HT1080 (cell line): ENCODE measurements around the gene ABCA2. TPM values are rescaled to one million over a fixed set of nuclear protein-coding genes. Genes with fewer than 3 reads are reported as not detected.
"Not testable (repeated sequence)": the region's sequence is repeated elsewhere in the genome, so short reads cannot be mapped to it uniquely, and the experiment has no call there.

Experiments used
- DNase-seq: peaks from one replicate; pipeline ENCODE4 v3.0.0-alpha.2; 2015; ENCODE audit warnings: low read depth
- total RNA-seq: library from RNA; depleted of rRNA; stranded (reverse); fragments of >200 nt; shearing (Covaris generic); gene quantifications from 2 replicates; pipeline ENCODE4 v1.2.3, GENCODE V29; 2014

ABCA2 gene
- total RNA-seq, 1 experiment from 2014 or later = 7.5 TPM

- no peak for DNase-seq
Observed at GRCh38 chr9:137048655-137049543, 20.9 kb upstream of the ABCA2 start.

- peak; percentile 74 for DNase-seq
Observed at GRCh38 chr9:137046088-137046787, 18.2 kb upstream of the ABCA2 start, which contains the start of gene NPDC1. NPDC1 (minus strand) TSS chr9:137046177; CDS start chr9:137045989, 188 bp downstream.

GRCh38 chr9:137045294-137046087, 17.5 kb upstream of the ABCA2 start:
- no peak for DNase-seq

DNA sequence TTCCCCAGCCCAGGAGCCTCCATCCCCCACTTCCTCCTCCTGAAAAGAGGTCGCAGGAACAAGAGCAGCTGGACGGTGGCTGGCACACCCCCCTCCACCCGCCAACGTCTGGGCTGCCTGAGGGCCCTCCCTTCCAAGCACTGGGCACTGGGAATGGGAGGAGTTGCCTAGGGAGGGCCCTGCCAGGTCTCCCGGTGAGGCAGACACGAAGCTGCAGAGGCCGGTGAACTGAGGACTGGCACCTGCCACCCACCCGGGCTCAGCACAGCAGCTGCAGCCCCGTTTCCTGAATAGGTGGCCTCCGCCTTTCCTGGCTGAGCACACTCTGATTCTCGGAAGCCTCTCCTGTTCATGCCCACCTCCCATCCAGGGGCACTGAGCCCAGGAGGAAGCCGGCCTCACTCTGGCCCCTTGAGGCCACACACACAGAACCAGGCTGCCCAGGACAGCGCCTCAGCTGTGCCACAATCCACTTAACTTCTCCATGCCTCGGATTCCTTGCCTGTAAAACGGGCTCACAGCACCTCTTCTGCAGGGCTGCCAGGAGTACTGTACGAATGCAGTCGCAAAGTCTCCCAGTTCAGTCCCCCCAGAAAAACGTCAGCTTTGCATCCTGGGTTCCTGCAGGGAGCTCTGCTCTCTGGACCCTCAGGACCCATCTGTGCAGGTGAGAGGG, 16.6 kb upstream of the ABCA2 start:
- DNase-seq = no peak

GRCh38 chr9:137044037-137044436, 16.0 kb upstream of the ABCA2 start:
- DNase-seq = no peak

DNA sequence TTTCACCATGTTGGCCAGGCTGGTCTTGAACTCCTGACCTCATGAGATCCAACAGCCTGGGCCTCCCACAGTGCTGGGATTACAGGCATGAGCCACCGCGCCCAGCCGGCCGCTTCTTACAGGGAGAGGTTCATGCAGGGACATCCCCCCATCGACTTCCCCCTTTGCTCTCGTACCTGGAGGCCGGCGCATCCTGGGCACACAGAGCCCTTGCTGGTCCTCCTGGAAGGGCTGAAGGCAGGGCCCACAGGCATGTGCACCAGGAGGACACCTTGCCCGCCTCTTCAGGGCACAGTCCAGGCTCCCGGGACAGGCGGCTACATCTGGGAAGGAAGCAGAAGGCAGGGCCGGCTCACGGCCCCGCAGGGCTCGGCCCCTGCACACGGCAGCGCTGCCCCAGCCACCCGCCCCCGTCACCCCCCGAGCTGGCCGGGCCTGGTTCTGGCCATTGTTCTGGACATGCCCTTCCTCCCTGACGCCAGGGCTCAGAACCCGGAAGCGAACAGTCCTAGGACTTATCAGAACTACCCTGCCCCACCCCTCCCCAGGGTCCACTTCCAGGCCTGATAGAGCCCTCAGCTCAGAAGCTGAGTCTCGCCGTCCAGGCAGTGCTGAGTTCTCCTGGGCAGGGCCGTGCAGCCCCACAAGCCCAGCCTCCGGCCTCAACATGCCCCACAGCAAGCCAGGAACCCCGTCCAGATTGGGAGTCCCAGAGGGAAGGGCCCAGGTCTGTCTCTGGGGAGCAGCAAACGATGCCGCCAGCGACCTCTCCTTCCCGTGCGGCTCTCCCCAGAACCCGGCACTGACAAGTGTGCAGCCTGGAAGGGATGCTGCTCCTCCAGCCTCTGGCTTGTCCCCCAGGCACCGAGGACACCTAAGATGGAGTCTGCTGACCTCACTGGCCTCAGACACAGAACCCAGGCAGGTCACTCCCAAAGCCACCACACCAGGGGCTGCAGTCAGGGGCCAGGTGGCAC, 15.0 kb upstream of the ABCA2 start:
- DNase-seq = no peak

GRCh38 chr9:137041124-137041523, 13.1 kb upstream of the ABCA2 start:
- DNase-seq = no peak

- DNase-seq = no peak
Observed at GRCh38 chr9:137040568-137040967, 12.5 kb upstream of the ABCA2 start.

- no peak for DNase-seq
Observed at GRCh38 chr9:137039611-137040366, 11.8 kb upstream of the ABCA2 start.

- no peak for DNase-seq
Observed at GRCh38 chr9:137038916-137039315, 10.9 kb upstream of the ABCA2 start.

GRCh38 chr9:137037483-137037882, 9.4 kb upstream of the ABCA2 start:
- DNase-seq = no peak

- DNase-seq = no peak
Observed at GRCh38 chr9:137037035-137037434, 9.0 kb upstream of the ABCA2 start.

GRCh38 chr9:137035937-137036336, 7.9 kb upstream of the ABCA2 start:
- DNase-seq = no peak

GRCh38 chr9:137035507-137035834, 7.4 kb upstream of the ABCA2 start:
- DNase-seq = no peak

DNA sequence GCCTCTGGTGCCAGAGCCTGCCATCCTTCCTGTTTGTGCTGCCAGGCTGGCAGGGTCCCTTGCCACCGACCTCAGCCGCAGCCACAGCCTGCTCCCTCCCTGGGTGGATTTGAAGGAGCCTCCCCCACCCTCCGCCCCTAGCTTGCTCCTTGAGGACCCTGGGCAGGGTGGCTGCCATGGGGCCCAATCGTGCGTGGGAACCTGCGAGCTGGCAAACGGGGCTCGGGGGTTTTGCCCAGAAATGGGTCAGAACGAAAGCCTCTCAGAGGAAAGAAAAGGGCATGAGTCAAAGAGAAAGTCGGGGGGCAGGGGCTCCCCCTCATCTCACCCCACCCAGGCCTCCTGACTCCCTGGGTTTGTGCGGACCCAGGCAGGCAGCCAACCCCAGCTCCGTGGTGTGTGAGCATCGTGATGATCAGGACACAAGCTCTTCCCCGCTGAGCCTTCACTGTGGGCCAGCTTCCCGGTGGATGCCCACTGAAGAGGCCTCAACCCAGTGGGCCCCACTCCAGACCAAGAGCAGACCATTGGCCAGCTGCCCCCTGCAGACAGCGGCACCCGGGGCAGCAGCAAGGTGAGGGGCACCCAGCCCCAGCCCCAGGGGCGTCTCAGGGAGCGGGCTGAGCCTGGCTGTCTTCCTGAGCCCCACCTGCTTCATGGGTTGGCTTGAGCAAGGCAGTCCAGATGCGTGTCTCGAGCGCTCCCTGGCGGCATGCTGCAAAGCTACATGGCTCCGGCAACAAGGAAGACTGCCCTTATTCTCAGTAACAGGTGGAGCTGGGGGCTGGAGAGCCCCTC, 6.9 kb upstream of the ABCA2 start:
- peak; percentile 70 for DNase-seq

DNA sequence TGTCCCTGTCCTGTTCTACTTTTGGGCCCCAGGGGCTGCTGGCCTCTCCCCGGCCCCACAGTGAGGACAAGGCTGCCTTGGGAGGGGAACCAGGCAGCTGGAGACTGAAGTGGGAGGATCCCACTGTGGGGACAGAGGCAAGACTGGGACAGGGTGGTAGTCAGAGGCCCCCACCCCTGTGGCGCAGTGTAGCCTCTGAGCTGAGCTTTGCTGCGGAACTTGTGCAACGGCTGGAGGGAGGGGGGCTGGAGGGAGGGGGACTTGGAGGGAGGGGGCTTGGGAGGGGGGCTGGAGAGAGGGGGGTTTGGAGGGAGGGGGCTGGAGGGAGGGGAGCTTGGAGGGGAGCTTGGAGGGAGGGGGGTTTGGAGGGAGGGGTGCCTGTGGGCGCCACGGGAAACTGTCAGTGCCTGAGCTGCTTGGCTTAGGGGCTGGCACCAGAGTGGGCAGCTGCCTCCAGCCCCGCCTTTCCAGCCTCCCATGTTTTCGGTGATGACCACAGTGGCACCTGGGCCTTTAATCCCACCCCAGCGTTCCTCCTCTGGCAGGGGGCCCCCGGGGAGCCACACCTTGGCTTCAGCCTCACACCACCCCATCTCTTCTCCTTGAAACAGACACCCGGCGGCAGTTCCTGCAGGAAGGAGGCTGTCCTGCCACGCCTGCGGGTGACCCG, 6.1 kb upstream of the ABCA2 start:
- DNase-seq = no peak

DNA sequence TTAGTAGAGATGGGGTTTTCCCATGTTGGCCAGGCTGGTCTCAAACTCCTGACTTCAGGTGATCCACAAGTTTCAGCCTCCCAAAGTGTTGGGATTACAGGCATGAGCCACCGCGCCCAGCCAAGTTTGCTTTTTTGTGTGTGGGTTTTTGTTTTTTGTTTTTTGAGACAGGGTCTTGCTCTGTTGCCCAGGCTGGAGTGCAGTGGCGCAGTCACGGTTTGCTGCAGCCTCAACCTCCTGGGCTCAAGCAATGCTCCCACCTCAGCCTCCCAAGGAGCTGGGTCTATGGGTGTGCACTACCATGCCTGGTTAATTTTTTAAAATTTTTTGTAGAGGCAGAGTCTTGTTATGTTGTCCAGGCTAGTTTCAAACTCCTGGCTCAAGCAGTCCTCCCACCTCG, 5.4 kb upstream of the ABCA2 start:
- not testable (repeated sequence) for DNase-seq

GRCh38 chr9:137032858-137033257, 4.8 kb upstream of the ABCA2 start:
- DNase-seq = no peak
